ENCODE measurements around the gene IL34.

Gene IL34

DNA sequence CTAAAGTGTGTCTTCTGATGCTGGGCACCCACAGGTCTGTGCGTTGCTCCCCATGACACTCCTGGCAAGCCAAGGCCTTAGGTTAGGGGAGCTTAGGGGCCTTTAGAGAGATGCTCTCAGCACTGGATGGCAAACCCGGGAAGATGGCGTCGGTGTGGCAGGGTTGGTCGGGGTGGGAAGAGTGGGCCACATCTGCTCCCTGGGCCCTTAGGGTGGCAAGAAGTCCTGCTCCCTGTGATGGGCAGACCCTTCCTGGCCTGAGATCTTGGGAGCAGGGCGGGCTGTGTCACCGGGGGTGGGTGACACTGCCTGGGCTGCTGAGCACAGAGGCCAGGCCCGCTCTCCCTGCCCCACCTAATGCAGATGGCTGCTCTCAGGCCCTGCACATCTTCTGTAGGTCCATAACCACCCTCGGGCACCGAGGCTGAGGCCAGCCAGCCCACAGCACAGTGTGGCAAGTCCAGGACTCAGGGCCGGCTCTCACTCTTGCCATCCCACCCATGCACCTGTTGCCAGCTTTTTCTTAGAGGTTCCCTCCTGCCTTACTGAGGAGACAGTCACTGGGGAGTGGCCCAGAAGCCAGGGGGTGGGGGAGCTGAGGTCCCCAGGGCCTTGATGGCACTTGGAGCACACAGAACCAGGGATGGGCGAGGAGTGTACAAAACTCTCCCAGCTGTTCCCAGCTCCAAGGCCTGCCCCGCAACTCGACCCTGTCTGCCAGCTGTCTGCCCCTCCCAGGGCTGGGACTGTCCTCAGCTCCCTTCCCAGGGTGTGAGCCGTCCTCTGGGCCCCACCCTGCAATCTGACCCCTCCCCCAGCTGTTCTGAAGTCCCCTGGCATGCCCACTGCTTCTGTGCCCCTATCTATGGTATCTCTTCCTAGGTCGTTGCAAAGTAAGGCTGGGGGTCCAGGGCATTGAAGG, 43.9 kb downstream of the IL34 start:
- no peak for DNase-seq

DNA sequence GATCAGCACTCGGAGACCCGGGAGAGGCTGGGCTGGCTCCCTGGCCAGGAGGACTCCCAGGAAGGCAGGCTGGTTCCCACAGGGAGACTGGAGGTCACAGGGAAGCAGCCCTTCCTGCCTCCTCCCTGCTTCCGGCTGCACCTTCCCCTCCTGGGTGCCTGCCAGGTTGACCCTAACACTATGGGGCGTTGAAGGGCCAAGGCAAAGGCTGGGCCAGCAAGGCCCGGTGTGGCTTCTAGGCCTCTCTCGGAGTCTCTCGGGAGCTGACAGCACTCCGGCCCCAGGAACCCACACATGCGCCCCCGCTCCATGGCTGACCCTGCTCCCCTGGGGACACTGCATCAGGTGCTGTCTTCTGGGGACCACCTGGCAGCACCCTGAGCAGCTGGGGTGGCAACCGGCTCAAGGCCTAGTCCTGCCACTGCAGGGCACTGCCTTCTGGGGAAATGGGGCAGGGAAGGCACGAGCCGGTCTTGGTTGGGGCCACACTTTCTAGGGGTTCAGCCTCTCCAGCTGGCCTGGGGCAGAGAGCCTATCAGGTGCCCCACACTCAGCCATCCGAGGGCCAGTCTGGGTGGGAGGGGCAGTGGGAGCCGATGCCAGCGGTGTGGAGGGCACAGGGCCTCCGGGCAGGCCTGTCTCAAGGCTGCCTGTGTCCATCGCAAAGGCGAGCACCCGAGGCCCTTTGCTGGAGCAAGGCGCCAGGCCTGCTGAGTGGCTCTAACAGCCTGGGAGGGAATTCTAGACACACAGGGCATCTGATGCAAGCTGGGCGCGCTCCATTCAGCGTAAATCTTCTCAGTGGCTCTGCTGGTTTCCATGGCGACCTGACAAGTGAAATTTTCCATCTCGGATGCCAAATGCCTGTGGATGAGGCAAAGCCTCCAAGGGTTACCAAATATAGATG, 45.1 kb downstream of the IL34 start:
- DNase-seq, result no peak

DNA sequence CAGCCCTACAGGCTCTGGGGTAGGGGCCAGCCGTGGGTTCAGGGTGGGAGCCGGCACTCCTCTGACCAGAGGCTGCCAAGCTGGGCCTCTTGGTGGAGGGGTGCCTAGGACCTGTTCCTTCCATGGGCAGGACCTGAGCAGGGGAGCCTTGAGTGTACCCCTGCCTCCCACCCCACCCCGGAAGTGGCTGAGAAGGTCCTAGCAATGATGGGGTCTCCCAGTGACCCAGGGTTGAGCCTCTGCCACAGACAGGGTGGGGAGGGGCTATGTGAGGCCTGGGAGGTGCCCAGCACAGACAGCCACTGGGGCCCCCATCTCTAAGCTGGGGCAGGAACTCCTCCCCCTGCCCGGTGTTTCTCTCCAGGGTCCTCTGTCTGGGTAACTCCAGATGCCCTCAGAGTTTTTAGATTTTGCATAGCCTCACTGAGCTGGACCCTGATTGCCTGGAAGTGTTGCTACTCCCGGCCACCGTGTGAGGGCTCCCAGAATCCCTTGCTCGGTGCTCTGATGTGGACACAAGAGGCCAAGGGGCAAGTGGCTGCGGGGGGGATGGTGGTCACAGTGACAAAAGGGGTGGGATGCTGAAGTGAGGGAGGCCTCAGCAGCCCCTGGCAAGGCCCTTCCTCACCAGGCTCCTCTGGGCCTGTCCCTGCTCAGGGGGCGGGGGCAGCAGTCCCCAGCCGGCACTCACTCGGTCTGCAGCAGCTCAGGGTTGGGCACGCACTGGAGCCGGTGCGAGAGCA, 45.9 kb downstream of the IL34 start:
- no peak for DNase-seq

DNA sequence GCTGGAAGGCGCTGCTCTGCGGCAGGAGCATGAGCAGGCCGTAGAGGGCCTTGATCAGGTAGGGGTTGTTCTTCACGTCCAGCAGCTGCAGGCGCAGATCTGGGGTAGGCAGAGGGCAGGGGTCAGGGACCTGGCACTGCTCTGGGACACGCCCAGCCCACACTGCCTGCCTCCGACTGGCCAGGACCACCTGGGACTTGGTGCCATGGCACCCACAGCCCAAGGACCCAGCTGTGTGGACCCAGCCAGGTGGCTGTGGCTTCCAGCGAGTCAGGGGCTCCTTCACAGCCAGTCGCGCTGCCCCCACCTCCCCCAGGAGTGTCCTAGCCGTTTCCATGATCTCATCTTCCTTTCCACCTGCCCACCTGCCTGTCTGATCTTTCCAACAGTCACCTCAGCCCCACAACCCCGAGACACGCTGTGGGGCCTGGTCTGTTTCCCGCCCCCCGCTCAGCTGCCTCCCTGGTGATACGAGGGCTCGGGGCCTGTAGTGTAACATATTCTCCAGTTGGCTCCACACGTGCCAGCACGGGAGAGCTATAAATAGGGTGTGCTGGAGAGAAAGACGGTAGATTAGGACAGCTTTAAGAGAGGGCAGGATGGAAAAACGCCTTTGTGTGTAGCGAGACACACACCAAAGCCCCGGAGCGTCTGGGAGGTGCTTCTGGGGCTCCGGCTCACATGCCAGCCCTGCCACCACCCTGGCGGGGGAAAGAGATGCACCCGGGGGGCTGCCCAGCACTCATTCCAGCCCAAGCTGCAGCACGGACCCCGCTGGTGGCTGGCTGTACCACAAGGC, 46.7 kb downstream of the IL34 start:
- DNase-seq, result no peak

DNA sequence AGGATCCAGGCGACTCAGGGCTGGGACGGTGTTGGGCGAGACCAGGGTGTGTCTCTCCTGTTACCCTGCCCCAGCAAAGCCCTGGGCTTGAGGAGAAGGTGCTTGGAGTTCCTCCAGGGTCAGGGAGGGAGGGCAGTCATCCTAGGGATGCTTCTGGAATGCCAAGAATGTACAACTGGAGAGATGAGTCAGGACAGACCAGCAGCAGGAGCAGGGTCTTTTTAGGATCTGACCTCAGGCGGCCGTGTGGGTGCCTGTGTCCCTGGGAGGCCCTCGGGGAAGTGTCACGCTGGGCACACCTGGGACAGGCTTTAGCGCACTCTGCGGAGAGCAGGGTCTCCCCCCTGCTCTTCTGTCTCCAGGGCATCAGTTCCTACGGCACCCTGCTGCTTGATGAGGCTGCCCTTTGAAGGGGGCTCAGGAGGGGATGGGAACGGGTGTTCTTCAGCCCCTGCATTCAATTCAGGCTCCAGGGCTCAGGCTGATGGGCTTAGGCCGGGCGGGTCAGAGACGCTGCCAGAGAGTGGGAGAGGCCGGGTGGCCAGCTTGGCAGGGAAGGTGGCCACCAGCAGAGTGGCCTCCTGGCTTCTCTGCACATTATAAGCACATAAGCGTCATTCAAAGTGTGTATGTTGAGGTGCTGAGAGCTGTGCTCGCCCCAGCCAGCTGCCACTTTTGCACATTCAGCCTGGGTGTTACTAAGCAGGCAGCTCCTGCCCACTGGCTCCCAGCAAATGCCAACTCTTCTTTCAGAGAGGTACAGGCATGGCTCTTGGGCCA, 47.9 kb downstream of the IL34 start:
- DNase-seq, result peak; percentile 83

DNA sequence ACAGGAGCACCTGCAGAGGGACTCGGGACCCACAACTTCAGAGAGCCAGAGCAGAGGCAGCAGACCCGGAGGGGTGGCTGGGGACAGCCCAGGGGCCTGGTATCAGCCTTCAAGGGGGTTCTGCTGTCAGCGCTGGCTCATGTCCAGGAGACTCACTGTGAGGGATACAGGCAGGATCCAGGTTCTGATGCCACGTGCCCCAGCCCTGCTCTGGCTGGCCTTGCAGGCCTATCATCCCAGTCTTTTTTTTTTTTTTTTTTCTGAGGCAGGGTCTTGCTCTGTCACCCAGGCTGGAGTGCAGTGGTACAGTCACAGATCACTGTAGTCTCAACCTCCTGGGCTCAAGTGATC, 48.5 kb downstream of the IL34 start:
- DNase-seq, result peak; percentile 83

DNA sequence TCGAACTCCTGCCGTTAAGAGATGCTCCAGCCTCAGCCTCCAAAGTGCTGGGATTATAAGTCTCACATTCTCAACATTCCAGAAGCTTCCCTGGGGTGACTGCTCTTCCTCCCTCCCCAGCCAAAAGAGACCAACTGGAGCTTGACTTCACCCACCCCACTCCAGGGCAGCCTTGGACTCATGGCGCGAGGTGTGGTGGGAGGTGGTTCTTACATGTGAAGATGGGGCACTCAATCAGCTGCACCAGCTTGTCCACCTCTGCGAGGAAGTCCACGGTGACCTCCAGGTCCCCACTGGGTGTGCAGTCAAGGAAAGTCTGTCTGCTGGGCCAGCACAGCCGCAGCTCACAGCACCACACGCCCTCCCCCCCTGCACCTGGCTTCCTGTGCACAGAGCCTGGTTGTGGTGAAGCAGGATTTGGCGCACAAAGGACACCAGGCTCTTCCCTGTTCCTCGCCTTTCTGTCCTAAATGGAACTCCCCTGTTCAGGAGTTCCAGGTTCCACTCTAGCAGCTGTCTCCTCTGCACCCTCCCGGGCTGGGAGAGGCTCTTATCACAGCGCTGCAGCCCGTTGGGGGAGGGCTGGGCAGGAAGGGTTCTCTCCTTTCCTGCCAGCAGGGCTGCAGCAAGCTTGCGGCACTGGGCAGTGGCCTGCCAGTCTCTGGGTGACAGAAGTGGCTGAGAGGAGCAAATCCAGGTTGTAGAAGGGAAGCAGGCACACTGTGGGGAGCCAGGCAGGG, 49.1 kb downstream of the IL34 start:
- DNase-seq, result peak; percentile 82

DNA sequence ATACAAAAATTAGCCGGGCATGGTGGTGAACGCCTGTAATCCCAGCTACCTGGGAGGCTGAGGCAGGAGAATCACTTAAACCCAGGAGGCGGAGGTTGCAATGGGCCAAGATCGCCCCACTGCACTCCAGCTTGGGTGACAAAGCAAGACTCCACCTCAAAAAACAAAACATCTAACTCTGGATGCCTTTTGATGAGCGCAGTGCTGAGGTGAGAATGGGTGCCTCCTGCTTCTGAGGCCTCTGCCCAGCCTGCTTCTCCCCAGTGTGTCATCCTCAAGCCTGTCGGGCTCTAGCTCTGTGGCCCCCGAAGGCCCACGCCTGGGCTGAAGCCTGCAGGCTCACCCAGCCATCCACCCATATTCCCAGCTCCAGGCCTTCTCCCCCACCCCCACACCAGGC, 50.0 kb downstream of the IL34 start:
- DNase-seq, result no peak

DNA sequence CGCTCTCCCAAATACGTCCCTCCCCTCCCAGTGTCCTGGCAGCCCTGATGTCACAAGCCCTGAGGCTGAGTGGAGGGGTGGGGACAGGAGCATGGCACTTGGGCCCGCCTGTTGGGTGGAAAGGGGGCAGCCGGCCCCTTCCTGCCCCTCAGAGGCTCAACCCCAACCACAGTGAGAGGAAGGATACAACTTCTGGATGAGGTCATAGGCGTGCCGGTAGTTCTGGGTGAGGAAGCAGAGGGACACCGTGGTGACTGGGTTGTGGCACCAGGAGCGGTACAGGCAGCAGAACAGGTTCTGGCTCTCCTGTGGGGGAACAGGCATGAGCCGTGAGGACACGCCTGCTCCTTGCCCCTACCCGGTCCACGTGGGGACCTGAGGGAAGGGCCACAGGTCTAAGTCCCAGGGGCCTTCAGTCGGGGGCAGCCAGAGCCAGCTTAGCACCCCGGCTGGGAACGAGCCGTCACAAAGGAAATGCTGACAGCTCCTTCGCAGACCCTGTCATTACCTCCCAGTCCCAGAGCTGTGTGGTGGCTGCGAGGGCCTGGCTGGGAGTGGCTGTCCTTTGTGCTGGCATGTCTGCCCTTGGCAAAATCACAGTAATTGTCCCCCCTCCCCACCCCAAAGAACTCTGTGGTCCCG, 50.7 kb downstream of the IL34 start:
- DNase-seq, result no peak

DNA sequence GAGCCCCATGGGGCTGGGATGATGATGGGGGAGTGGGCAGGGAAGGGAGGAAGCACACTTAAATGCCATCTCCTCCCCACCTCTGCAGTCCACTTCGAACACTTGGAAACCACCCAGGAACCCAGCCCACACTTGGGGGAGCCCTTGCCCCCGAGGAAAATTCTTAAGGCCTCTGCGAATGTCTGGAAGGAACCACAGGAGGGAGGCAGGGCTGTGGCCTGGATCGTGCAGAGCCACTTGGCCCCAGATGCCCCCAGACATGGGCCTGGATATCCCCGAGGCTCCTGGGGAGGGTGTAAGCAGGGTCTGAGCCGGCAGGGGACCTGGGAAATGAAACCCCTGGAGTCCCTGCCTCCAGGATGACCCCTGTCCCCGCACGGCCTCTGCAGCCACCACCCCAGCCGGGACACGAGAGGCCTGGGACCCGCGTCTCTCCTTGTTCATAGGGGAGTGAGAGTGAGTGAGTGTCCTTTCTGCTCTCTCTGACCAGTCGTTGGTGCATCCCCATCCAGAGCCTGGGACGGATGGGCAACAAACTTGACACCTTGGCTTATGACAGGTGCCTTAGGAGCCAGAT, 51.3 kb downstream of the IL34 start:
- no peak for DNase-seq

DNA sequence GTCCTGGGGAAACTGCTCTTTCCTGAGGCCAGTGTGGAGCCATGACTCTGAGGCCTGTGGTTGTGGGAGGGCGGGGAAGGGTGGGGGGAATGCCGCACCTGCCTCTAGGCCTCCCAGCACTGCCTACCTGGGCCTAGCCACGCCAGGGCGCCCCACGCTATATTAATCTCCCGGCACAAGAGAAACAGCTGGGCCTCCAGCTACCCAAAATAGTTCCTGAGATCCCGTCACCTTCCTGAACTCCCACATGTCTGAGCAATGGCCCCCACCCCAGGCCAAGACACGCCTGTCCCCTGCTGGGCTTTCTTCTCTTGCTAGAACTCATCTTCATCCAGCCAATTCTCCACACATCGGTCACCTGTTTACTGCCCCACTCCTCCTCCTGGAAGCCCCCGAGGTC, 52.5 kb downstream of the IL34 start:
- DNase-seq, result no peak

DNA sequence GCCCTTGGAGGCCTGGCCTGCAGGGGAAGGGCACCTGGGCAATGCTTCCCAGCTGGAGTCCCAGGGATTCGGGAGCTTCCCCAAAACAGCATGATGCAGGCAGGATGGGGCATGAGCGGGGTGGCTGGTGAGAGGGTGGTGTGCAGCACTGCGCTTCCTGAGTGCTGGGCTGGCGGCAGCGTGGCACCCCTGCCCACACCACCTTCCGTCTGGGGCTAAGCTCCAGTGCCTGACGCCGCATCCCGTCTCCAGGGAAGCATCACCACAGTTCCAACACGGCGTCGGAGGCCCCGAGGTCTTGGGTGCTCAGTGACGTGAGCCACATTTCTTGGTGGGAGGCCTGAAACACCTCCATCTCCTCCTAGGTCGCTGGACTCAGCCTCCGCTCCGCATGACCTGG, 53.3 kb downstream of the IL34 start:
- DNase-seq, result no peak

DNA sequence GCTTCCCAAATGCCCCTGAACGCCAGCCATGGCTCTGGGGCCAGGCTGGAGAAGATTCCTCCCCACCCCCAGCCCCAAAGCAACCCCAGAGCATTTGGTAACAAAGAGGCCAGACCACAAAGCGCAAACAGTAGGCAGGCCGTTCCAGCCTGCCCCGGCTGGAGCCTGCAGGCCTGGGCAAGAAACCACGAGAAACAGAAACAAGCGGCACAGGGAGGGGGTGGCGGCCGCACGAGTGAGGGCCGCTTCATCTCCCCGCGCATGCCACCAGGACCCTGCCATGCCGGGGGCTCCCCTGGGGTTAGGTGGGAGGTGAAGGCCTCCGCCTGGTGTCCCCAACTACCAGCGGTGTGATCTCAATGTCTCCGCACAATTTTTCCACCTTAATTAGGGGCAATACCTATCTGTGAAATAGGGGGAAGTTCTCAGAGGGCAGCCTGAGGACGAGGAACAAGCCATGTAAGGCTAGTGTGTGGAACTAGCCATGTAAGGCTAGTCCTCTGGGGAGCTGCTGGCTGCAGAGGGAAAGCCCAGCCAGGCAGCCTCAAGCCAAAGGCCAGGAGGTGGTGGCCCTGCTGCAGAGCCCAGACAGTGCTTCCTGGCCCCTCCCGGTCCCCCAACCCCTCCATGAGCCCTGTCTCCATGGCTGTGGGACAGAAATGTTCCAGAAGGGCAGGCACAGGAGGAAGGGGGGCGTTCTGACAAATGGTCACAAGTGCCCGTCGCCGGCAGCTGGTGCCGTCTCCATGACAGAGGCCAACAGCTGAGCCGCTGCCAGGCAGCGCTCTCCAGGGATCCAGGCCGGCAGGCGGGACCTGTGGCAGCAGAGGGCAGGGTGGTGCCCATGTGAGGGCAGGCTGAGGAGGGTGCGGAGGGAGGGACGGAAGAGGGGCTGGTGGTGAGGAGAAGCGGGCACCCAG, 54.0 kb downstream of the IL34 start:
- DNase-seq, result peak; percentile 88

DNA sequence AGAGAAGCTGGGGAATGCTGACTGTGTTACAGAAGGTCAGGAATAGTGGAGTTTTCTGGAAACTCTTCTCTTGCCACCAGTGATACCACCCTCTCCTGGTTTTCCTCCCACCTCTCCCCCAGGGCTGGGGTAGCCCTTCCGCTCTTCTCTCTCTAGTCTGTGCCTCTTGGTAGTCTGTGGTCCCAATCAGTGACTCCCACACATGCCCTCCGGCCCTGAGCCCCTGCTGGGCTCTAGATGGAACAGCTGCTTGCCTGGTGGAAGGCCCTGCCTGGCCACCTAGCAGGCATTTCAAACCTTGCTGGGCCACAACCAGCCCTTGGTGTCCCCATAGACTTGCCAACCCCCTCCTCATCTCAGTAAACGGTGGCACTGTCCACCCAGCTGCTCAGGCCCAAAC, 54.7 kb downstream of the IL34 start:
- DNase-seq, result no peak

DNA sequence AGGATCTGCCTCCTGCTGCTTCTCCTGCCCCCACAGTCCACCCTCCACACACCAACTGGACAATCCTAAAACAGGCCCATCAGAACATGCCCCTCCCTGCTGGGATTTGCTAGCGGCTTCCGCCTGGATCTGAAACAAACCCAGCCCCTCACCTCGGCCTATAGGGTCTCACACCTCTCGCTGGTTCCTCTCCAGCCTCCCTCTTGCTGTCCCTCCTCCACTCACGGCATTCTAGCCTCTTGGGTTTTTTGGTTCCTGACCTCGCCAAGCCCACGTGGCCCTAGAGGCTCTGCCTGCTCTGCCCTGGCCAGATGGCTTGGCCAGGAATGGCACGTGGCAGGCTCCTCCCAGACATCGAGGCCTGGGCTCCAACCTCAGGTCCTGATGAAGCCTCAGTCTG, 55.2 kb downstream of the IL34 start:
- DNase-seq, result no peak

DNA sequence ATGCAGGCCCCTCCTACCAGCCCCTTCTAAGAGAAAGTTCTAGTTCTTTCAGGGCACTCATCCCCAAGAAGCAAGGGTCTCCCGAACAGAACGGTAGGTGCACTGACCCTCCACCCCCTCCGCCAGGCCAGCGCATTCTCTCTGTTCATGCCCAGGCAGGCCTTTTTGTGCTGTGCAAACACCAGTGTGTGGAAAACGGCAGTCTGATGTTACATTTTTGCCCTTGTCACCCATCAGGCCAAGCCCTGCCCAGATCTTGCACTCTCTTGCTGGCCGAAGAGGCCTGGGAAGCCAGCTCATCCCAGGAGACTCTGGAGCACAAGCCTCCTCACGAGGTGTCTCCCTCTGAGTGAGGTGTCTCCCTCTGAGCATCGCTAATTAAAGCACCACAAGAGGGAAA, 55.6 kb downstream of the IL34 start:
- no peak for DNase-seq

DNA sequence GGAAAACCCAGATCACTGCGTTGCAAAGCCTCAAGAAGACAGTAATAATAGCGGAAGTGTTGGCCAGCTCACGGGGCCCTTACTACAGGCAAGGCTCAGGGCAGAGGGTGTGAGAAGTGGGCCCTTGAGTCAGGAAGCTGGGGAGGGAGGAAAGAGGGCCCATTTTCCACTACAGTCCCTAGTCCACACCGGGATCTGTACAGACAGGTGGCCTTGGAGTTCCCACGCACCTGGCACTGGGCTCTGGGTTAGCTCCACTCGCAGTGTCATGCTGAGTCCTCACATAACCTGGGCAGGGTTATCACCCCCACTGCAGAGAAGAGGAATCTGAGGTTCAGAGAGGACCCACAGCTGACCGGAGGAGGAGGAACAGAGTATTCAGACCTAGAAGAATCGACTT, 56.3 kb downstream of the IL34 start:
- DNase-seq, result no peak

DNA sequence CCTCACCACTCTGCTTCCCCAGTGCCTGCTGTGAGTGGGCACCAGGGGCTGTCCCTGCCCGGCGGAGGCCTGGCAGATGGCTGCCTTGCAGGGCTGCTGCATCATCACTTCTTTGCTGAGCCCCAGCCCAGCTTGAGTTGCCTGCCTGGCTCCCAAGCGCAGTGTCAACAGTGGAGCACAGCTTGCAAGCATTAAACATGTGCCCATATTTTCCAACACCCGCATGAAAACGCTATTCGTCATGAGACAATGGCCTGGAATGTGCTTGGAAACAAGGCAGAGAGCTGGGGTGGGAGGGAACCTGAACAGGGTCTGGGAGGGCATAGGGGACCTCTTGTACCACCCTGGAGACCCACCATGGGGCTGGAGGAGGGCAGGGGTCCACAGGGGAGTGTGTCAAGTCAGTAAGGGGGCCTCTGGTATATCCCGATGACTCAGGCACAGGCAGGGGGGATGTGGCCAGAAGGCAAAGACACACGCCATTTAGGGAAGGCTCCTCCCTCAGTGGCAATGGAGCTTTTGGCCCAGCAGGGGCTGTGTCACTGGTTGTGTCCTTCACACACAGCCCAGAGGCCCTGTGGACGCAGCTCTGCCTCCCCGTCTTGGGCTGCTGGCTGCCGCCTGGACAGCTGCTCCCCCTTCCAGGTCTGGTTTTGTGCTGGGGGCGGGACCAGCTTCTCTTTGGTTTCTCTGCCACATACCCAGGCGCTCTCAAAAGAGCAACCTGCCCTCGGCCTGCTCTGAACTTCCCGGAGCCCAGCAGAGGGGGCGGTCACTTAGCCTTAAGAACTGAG, 56.9 kb downstream of the IL34 start:
- peak; percentile 41 for DNase-seq
